Neural progenitor cell (in vitro differentiated cells): ENCODE data around the gene SCML1. TPM values are rescaled to one million over a fixed set of nuclear protein-coding genes. Genes with fewer than 3 reads are reported as not detected.

Source experiments
- DNase-seq: peaks from one replicate; pipeline ENCODE4 v3.0.0-alpha.2; 2016; ENCODE audit warnings: low spot score
- H2AFZ ChIP-seq: fragments of 200-600 bp; sonication (generic); replicated peaks from 2 replicates; pipeline ENCODE4 v1.6.1; 2016; ENCODE audit warnings: antibody characterized with exemption
- H3F3A ChIP-seq: fragments of 200-600 bp; sonication (generic); 2 replicates; pipeline ENCODE4 v1.6.1; 2016; ENCODE audit warnings: antibody characterized with exemption, low read depth
- H3K27ac ChIP-seq: fragments of 200-600 bp; sonication (generic); 2 replicates; pipeline ENCODE4 v1.5.1; 2016; ENCODE audit warnings: mild to moderate bottlenecking
- H3K27me3 ChIP-seq: fragments of 200-600 bp; sonication (generic); 2 replicates; pipeline ENCODE4 v1.6.1; 2016; ENCODE audit warnings: mild to moderate bottlenecking, moderate library complexity
- H3K36me3 ChIP-seq: fragments of 200-600 bp; sonication (generic); 2 replicates; pipeline ENCODE4 v1.5.1; 2016
- H3K4me1 ChIP-seq: fragments of 200-600 bp; sonication (generic); 2 replicates; pipeline ENCODE4 v1.6.1; 2016; ENCODE audit warnings: mixed run types
- H3K4me2 ChIP-seq: fragments of 200-600 bp; sonication (generic); 2 replicates; pipeline ENCODE4 v1.6.1; 2016
- H3K4me3 ChIP-seq: fragments of 200-600 bp; sonication (generic); 2 replicates; pipeline ENCODE4 v1.5.1; 2016
- H3K79me2 ChIP-seq: fragments of 200-600 bp; sonication (generic); 2 replicates; pipeline ENCODE4 v1.6.1; 2016; ENCODE audit warnings: low read depth
- H3K9ac ChIP-seq: fragments of 200-600 bp; sonication (generic); 2 replicates; pipeline ENCODE4 v1.6.1; 2016
- H3K9me3 ChIP-seq: fragments of 200-600 bp; sonication (generic); 2 replicates; pipeline ENCODE4 v1.5.1; 2016; ENCODE audit warnings: low read depth
- H4K20me1 ChIP-seq: fragments of 200-600 bp; sonication (generic); 2 replicates; pipeline ENCODE4 v1.6.1; 2016; ENCODE audit warnings: low read depth
- H3K27ac Mint-ChIP-seq: 3 replicates; pipeline ENCODE4 v1.8.0; 2021; ENCODE audit warnings: mixed read lengths
- H3K27me3 Mint-ChIP-seq: 2 replicates; pipeline ENCODE4 v1.8.0; 2022; ENCODE audit warnings: low read depth, mild to moderate bottlenecking, inconsistent platforms, moderate library complexity, mixed read lengths; ENCODE audit not compliant: insufficient read depth
- H3K36me3 Mint-ChIP-seq: 3 replicates; pipeline ENCODE4 v1.8.0; 2021; ENCODE audit warnings: mixed read lengths
- H3K4me1 Mint-ChIP-seq: 3 replicates; pipeline ENCODE4 v1.8.0; 2021; ENCODE audit warnings: mixed read lengths
- H3K4me3 Mint-ChIP-seq: 3 replicates; pipeline ENCODE4 v1.8.0; 2021; ENCODE audit warnings: mild to moderate bottlenecking, moderate library complexity, mixed read lengths
- H3K9me3 Mint-ChIP-seq: 3 replicates; pipeline ENCODE4 v1.8.0; 2020; ENCODE audit warnings: mixed read lengths
- EZH2 ChIP-seq: fragments of 200-600 bp; sonication (generic); IDR thresholded peaks from 2 replicates; pipeline ENCODE4 v1.6.1; 2017; ENCODE audit warnings: antibody characterized with exemption, mild to moderate bottlenecking, moderate library complexity
- EZH2phosphoT487 ChIP-seq: fragments of 200-600 bp; sonication (generic); IDR thresholded peaks from 2 replicates; pipeline ENCODE4 v1.6.1; 2017; ENCODE audit warnings: antibody characterized with exemption
- total RNA-seq: library from RNA; depleted of rRNA; stranded (reverse); fragments of >200 nt; gene quantifications from 2 replicates; pipeline ENCODE4 v1.2.3, GENCODE V29; 2015; ENCODE audit warnings: low replicate concordance
- TF ChIP-seq, protein P1 (sequence below): fragments of 200-600 bp; sonication (generic); IDR thresholded peaks from 2 replicates; pipeline ENCODE4 v1.5.1; 2017; ENCODE audit warnings: antibody characterized with exemption, mild to moderate bottlenecking

Gene SCML1
- total RNA-seq, 1 donor from 2014 or later = 9.7 TPM

DNA sequence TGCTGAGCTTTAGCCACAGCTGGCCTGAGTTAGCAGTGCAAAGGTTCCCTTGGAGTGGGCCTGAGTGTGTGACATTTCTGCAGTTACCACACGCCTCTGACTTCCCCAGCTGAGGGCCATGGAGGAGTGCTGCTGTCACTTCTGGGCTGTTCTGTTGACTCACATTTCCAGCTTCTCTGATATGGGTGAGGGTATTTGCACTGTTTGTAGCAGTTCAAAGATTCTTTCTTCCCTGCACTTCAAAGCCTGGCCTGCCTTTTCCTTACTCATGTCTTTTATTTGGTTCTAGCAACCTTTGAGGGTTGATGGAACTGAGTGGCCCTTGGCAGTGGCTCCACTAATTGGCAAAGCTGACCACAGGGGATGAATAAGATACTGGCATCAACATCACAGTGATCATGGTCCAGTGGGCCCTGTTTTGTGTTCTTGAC is 26.4 kb upstream of the SCML1 start:
- no peaks in the 10 kb centered on the region for H3K27me3 Mint-ChIP-seq
- Histone ChIP-seq H2AFZ (no peak overlapping the region), H3K9me3 (no peaks in the 10 kb centered on the region), H3K9ac (no peak overlapping the region), H3K27me3 (no peaks in the 10 kb centered on the region), H3F3A (no peaks in the 10 kb centered on the region), H3K79me2 (no peaks in the 10 kb centered on the region), H4K20me1 (no peaks in the 10 kb centered on the region), H3K36me3 (no peaks in the 10 kb centered on the region), H3K27ac (no peak overlapping the region), H3K4me2 (no peak overlapping the region), H3K4me3 (no peak overlapping the region), H3K4me1 (no peaks in the 10 kb centered on the region)
- H3K4me3 Mint-ChIP-seq = no peak overlapping the region
- no peak overlapping the region for H3K27ac Mint-ChIP-seq
- DNase-seq = no peak
- no peaks in the 10 kb centered on the region for H3K9me3 Mint-ChIP-seq
- H3K4me1 Mint-ChIP-seq = peaks cover 5% of the 10 kb centered on the region
- no peak for TF ChIP-seq EZH2
- TF ChIP-seq, protein P1, sequence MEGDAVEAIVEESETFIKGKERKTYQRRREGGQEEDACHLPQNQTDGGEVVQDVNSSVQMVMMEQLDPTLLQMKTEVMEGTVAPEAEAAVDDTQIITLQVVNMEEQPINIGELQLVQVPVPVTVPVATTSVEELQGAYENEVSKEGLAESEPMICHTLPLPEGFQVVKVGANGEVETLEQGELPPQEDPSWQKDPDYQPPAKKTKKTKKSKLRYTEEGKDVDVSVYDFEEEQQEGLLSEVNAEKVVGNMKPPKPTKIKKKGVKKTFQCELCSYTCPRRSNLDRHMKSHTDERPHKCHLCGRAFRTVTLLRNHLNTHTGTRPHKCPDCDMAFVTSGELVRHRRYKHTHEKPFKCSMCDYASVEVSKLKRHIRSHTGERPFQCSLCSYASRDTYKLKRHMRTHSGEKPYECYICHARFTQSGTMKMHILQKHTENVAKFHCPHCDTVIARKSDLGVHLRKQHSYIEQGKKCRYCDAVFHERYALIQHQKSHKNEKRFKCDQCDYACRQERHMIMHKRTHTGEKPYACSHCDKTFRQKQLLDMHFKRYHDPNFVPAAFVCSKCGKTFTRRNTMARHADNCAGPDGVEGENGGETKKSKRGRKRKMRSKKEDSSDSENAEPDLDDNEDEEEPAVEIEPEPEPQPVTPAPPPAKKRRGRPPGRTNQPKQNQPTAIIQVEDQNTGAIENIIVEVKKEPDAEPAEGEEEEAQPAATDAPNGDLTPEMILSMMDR = no peak
- no peak for TF ChIP-seq EZH2phosphoT487
- H3K36me3 Mint-ChIP-seq = no peaks in the 10 kb centered on the region

DNA sequence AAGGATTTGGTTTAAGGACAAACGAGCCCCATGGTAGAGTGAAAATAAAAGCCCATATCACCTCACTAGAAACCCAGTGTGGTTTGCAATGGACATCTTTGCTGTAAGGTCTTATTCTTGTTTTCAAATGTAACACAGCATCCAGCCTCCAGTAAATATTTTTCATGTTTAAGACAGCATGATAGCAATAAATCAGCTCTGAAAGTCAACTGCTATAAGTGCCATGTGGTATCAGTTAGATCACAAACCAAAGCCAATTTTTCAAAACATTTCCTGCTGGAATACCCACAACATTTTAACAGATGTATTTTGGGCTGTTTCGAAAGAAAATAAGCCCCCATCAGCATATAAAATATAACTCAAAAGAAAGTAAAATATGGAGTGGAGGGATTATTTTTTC is 24.0 kb upstream of the SCML1 start:
- Histone ChIP-seq H4K20me1 (no peaks in the 10 kb centered on the region), H3K27me3 (peaks cover 8% of the 10 kb centered on the region), H3K79me2 (no peaks in the 10 kb centered on the region), H3K27ac (no peak overlapping the region), H2AFZ (no peak overlapping the region), H3F3A (no peaks in the 10 kb centered on the region), H3K9me3 (no peaks in the 10 kb centered on the region), H3K36me3 (no peaks in the 10 kb centered on the region), H3K4me3 (no peak overlapping the region), H3K4me2 (no peak overlapping the region), H3K4me1 (no peaks in the 10 kb centered on the region), H3K9ac (no peak overlapping the region)
- no peak for DNase-seq
- peaks cover 5% of the 10 kb centered on the region for H3K4me1 Mint-ChIP-seq
- H3K27ac Mint-ChIP-seq = no peak overlapping the region
- H3K27me3 Mint-ChIP-seq = no peaks in the 10 kb centered on the region
- no peak overlapping the region for H3K4me3 Mint-ChIP-seq
- no peaks in the 10 kb centered on the region for H3K36me3 Mint-ChIP-seq
- no peak for TF ChIP-seq EZH2phosphoT487
- H3K9me3 Mint-ChIP-seq = no peaks in the 10 kb centered on the region

DNA sequence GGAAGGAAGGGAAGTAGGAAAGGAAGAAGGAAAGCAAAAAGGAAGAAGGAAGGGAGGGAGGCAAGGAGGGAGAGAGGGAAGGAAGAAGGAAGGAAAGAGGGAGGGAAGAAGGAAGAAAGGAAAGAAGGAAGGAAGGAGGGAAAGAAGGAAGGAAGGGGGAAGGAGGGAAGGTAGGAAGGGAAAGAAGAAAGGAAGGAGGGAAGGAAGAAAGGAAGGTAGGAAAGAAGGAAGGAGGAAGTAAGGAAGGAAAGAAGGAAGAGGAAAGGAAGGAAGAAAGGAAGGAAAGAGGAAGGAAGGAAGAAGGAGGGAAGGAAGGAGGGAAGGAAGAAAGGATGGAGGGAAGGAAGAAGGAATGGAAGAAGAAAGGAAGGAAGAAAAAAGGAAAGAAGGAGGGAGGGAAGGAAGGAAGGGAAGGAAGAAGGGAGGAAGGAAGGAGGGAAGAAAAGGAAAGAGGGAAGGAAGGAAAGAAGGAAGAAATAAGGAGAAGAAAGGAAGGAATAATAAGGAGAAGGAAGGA is 18.6 kb upstream of the SCML1 start:
- no peak overlapping the region for H3K9ac ChIP-seq
- H3K79me2 ChIP-seq = no peaks in the 10 kb centered on the region
- H4K20me1 ChIP-seq = no peaks in the 10 kb centered on the region
- H3K27ac ChIP-seq = no peak overlapping the region
- H3K27me3 ChIP-seq = peaks cover 45% of the 10 kb centered on the region
- H3K36me3 Mint-ChIP-seq = peaks cover 4% of the 10 kb centered on the region
- H3F3A ChIP-seq = no peaks in the 10 kb centered on the region
- no peaks in the 10 kb centered on the region for H3K4me1 ChIP-seq
- H2AFZ ChIP-seq = no peak overlapping the region
- TF ChIP-seq, protein P1 = no peak
- TF ChIP-seq EZH2phosphoT487 (no peak), EZH2 (no peak)
- H3K9me3 ChIP-seq = no peaks in the 10 kb centered on the region
- H3K4me1 Mint-ChIP-seq = peaks cover 29% of the 10 kb centered on the region
- H3K4me2 ChIP-seq = no peak overlapping the region
- H3K4me3 ChIP-seq = no peak overlapping the region
- no peaks in the 10 kb centered on the region for H3K27me3 Mint-ChIP-seq
- H3K9me3 Mint-ChIP-seq = no peaks in the 10 kb centered on the region
- H3K4me3 Mint-ChIP-seq = no peak overlapping the region
- DNase-seq = no peak
- no peaks in the 10 kb centered on the region for H3K36me3 ChIP-seq
- H3K27ac Mint-ChIP-seq = no peak overlapping the region

DNA sequence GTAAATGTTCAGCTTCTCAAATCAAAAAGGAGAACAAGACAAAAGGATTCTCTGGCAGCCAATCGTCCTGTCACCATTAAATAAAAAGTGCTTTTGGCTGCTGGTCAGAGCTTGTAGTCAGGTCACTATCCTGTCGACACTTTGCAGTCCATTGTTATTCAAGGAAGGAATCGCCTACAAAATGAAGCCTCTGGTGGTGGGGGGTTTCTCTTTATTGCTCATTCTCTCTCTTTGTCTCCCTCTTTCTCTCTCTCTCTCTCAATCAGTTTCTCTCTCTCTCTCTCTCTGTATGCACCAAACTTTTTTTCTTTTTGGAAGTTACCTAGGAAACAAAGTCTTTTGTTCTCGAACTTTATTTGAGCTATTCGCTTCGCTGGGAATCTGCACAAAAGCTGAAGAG is 17.6 kb upstream of the SCML1 start:
- no peaks in the 10 kb centered on the region for H3K9me3 ChIP-seq
- no peaks in the 10 kb centered on the region for H3K4me1 ChIP-seq
- H4K20me1 ChIP-seq = no peaks in the 10 kb centered on the region
- H3K4me1 Mint-ChIP-seq = peaks cover 29% of the 10 kb centered on the region
- no peaks in the 10 kb centered on the region for H3K9me3 Mint-ChIP-seq
- H3K4me3 ChIP-seq = peak overlapping the region; percentile 30
- peak overlapping the region; percentile 68 for H3K4me2 ChIP-seq
- H3F3A ChIP-seq = no peaks in the 10 kb centered on the region
- H3K27ac Mint-ChIP-seq = peak overlapping the region; percentile 43
- no peaks in the 10 kb centered on the region for H3K27me3 Mint-ChIP-seq
- H3K79me2 ChIP-seq = no peaks in the 10 kb centered on the region
- peak overlapping the region; percentile 77 for H3K4me3 Mint-ChIP-seq
- peak; percentile 21 for DNase-seq
- H3K36me3 Mint-ChIP-seq = peaks cover 4% of the 10 kb centered on the region
- TF ChIP-seq, protein P1 = no peak
- TF ChIP-seq EZH2phosphoT487 = no peak
- TF ChIP-seq EZH2 = no peak
- H3K27ac ChIP-seq = no peak overlapping the region
- H2AFZ ChIP-seq = no peak overlapping the region
- no peak overlapping the region for H3K9ac ChIP-seq
- H3K27me3 ChIP-seq = peaks cover 45% of the 10 kb centered on the region
- no peaks in the 10 kb centered on the region for H3K36me3 ChIP-seq
